SIG-M5 treated with dmso at 0.1 percent for 504 hours (cell line): ENCODE measurements around the gene HMG20B.

Source experiments
- DNase-seq: peaks from one replicate; lab custom pipeline; 2025; ENCODE audit not compliant: unreplicated experiment; lab: John Stamatoyannopoulos, UW

Gene HMG20B

GRCh38 chr19:3605770-3606169 is 33.0 kb downstream of the HMG20B start:
- no peak for DNase-seq

- DNase-seq, result no peak
These were observed 33.5 kb downstream of the HMG20B start for GRCh38 chr19:3606174-3606689.

- DNase-seq, result no peak
These were observed 34.0 kb downstream of the HMG20B start, which contains the start of gene TBXA2R for GRCh38 chr19:3606690-3607289. Gene TBXA2R, minus strand, starts transcription at chr19:3606875. Its CDS starts 6,241 bp downstream, at chr19:3600634.

- no peak for DNase-seq
These were observed 34.7 kb downstream of the HMG20B start for GRCh38 chr19:3607303-3608078.

- no peak for DNase-seq
These were observed 35.4 kb downstream of the HMG20B start for GRCh38 chr19:3608079-3608641.

- no peak for DNase-seq
These were observed 36.1 kb downstream of the HMG20B start for GRCh38 chr19:3608750-3609322.

- no peak for DNase-seq
These were observed 37.3 kb downstream of the HMG20B start for GRCh38 chr19:3609779-3610719.

- no peak for DNase-seq
These were observed 38.3 kb downstream of the HMG20B start for GRCh38 chr19:3610745-3611717.

- no peak for DNase-seq
These were observed 39.1 kb downstream of the HMG20B start for GRCh38 chr19:3611841-3612240.

GRCh38 chr19:3612330-3612729 is 39.6 kb downstream of the HMG20B start:
- DNase-seq, result no peak

GRCh38 chr19:3612901-3613741 is 40.4 kb downstream of the HMG20B start:
- no peak for DNase-seq

- no peak for DNase-seq
These were observed 41.3 kb downstream of the HMG20B start for GRCh38 chr19:3613818-3614661.

- DNase-seq, result no peak
These were observed 42.2 kb downstream of the HMG20B start for GRCh38 chr19:3614858-3615505.

GRCh38 chr19:3615524-3616135 is 42.9 kb downstream of the HMG20B start:
- DNase-seq, result no peak

GRCh38 chr19:3617463-3617862 is 44.7 kb downstream of the HMG20B start:
- DNase-seq, result no peak

- no peak for DNase-seq
These were observed 45.5 kb downstream of the HMG20B start for GRCh38 chr19:3618144-3618810.
